ENCODE data around the gene ZNF526.

Gene ZNF526, protein sequence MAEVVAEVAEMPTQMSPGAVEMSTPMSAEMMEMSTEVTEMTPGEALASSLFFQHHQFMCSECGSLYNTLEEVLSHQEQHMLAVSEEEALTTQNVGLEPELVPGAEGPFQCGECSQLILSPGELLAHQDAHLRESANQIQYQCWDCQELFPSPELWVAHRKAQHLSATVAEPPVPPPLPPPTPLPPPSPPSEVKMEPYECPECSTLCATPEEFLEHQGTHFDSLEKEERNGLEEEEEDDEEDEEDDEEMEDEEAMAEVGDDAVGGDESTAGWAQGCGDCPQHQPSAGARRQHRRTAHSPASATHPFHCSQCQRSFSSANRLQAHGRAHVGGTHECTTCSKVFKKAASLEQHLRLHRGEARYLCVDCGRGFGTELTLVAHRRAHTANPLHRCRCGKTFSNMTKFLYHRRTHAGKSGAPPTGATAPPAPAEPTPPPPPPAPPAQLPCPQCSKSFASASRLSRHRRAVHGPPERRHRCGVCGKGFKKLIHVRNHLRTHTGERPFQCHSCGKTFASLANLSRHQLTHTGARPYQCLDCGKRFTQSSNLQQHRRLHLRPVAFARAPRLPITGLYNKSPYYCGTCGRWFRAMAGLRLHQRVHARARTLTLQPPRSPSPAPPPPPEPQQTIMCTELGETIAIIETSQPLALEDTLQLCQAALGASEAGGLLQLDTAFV

DNA sequence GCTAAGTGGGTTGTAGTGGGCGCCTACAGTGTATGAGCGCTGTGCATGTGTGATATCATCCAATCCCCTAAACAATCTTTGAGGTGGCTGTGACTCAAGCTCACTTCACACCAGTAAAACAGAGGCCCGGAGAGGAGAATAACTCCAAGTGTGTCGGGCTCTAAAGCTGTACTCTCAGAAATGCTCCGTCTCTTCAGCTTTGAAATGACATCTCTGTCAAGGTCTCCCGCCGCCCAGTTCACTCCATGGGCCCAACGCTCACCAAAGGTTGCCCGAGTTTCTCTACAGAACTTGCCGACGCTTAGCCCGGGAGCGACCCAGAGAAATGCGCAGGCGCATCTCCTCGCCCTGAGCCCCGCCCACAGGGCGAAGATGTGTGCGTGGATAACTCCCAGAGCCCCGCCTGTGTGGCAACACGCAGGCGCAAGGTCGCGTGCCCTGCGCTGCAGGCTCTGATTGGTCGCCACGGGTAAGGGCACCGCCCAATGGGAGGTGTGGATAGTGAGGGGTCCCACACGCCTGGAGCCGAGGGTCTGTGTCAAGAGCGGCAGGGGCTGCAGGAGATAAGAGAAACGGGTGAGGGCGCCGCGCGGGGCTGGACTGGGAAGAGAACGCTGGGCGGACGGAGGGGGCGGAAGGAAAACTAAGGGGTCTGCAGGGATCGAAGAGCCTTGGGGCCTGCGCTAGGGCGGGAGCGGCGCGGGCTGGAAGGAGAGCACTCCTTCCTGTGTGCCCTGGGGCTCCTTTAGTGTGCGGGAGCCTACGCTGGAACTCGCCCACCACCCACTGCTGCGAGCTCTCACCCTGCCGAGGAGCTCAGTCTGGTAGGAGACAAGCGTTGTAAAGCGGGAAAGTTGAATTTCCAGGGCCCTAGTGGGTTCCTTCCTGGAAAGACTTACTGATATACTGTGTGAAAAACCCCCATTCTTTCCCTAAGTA, at the start of gene ZNF526:
Gene ZNF526 (plus strand): TSS at position 501 of the 939 bp plus-strand sequence. CDS start 4,092 bp downstream, outside the sequence.
- ATAC-seq: peak; percentile 93
- no peak for TF ChIP-seq OSR1 (CRISPR knock-in tag; IDR thresholded peaks at IDR 0.05)
- TF ChIP-seq CSDC2 (CRISPR knock-in tag; IDR thresholded peaks at IDR 0.05): no peak
- no peak for TF ChIP-seq ZFP3 (CRISPR knock-in tag; IDR thresholded peaks at IDR 0.05)
- no peak for TF ChIP-seq SNAI2 (CRISPR knock-in tag; IDR thresholded peaks at IDR 0.05)
- TF ChIP-seq, protein P1, sequence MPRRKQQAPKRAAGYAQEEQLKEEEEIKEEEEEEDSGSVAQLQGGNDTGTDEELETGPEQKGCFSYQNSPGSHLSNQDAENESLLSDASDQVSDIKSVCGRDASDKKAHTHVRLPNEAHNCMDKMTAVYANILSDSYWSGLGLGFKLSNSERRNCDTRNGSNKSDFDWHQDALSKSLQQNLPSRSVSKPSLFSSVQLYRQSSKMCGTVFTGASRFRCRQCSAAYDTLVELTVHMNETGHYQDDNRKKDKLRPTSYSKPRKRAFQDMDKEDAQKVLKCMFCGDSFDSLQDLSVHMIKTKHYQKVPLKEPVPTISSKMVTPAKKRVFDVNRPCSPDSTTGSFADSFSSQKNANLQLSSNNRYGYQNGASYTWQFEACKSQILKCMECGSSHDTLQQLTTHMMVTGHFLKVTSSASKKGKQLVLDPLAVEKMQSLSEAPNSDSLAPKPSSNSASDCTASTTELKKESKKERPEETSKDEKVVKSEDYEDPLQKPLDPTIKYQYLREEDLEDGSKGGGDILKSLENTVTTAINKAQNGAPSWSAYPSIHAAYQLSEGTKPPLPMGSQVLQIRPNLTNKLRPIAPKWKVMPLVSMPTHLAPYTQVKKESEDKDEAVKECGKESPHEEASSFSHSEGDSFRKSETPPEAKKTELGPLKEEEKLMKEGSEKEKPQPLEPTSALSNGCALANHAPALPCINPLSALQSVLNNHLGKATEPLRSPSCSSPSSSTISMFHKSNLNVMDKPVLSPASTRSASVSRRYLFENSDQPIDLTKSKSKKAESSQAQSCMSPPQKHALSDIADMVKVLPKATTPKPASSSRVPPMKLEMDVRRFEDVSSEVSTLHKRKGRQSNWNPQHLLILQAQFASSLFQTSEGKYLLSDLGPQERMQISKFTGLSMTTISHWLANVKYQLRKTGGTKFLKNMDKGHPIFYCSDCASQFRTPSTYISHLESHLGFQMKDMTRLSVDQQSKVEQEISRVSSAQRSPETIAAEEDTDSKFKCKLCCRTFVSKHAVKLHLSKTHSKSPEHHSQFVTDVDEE (CRISPR knock-in tag; IDR thresholded peaks at IDR 0.05): no peak
- TF ChIP-seq ZC3H10 (CRISPR knock-in tag; IDR thresholded peaks at IDR 0.05): no peak
- TF ChIP-seq, protein P2, sequence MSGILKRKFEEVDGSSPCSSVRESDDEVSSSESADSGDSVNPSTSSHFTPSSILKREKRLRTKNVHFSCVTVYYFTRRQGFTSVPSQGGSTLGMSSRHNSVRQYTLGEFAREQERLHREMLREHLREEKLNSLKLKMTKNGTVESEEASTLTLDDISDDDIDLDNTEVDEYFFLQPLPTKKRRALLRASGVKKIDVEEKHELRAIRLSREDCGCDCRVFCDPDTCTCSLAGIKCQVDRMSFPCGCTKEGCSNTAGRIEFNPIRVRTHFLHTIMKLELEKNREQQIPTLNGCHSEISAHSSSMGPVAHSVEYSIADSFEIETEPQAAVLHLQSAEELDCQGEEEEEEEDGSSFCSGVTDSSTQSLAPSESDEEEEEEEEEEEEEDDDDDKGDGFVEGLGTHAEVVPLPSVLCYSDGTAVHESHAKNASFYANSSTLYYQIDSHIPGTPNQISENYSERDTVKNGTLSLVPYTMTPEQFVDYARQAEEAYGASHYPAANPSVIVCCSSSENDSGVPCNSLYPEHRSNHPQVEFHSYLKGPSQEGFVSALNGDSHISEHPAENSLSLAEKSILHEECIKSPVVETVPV (CRISPR knock-in tag; IDR thresholded peaks at IDR 0.05): no peak
- TF ChIP-seq GLIS3 (CRISPR knock-in tag; IDR thresholded peaks at IDR 0.05): no peak
- no peak for TF ChIP-seq TOX (CRISPR knock-in tag; IDR thresholded peaks at IDR 0.05; ENCODE audit: borderline replicate concordance)
- no peak for TF ChIP-seq BACH2 (CRISPR knock-in tag; IDR thresholded peaks at IDR 0.05; ENCODE audit: borderline replicate concordance)
- TF ChIP-seq RARB (CRISPR knock-in tag; IDR thresholded peaks at IDR 0.05): no peak

DNA sequence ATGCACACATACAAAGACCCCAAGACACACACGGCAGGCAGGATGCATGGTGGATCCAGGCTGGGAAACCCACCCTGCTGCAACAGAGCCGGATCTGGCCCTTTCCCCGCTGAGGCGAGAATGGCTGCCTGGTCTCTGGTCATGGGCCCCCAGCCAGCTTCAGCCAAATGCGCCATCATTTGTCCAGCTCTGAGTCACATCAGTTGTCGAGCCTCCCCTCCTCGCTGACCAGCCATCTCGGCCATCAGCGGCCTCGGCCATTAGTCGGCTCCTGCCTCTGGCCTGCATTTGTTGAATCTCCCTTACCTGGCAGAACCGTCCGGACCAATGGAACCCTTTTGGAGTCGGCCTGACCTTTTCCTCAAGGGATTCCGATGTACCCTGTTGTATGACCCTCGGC, 49.4 kb upstream of the ZNF526 start:
- ATAC-seq: no peak

More for the DNA sequence above, 49.4 kb upstream of the ZNF526 start:
- no peak for TF ChIP-seq OSR1 (CRISPR knock-in tag; IDR thresholded peaks at IDR 0.05)
- TF ChIP-seq, protein P2 (CRISPR knock-in tag; IDR thresholded peaks at IDR 0.05): no peak
- no peak for TF ChIP-seq RARB (CRISPR knock-in tag; IDR thresholded peaks at IDR 0.05)
- no peak for TF ChIP-seq BACH2 (CRISPR knock-in tag; IDR thresholded peaks at IDR 0.05; ENCODE audit: borderline replicate concordance)
- TF ChIP-seq, protein P3, sequence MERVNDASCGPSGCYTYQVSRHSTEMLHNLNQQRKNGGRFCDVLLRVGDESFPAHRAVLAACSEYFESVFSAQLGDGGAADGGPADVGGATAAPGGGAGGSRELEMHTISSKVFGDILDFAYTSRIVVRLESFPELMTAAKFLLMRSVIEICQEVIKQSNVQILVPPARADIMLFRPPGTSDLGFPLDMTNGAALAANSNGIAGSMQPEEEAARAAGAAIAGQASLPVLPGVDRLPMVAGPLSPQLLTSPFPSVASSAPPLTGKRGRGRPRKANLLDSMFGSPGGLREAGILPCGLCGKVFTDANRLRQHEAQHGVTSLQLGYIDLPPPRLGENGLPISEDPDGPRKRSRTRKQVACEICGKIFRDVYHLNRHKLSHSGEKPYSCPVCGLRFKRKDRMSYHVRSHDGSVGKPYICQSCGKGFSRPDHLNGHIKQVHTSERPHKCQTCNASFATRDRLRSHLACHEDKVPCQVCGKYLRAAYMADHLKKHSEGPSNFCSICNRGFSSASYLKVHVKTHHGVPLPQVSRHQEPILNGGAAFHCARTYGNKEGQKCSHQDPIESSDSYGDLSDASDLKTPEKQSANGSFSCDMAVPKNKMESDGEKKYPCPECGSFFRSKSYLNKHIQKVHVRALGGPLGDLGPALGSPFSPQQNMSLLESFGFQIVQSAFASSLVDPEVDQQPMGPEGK (CRISPR knock-in tag; IDR thresholded peaks at IDR 0.05; ENCODE audit: borderline replicate concordance): no peak
- TF ChIP-seq, protein P4, sequence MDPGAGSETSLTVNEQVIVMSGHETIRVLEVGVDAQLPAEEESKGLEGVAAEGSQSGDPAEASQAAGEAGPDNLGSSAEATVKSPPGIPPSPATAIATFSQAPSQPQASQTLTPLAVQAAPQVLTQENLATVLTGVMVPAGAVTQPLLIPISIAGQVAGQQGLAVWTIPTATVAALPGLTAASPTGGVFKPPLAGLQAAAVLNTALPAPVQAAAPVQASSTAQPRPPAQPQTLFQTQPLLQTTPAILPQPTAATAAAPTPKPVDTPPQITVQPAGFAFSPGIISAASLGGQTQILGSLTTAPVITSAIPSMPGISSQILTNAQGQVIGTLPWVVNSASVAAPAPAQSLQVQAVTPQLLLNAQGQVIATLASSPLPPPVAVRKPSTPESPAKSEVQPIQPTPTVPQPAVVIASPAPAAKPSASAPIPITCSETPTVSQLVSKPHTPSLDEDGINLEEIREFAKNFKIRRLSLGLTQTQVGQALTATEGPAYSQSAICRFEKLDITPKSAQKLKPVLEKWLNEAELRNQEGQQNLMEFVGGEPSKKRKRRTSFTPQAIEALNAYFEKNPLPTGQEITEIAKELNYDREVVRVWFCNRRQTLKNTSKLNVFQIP (CRISPR knock-in tag; IDR thresholded peaks at IDR 0.05; ENCODE audit: borderline replicate concordance, low read depth): no peak
- TF ChIP-seq, protein P1 (CRISPR knock-in tag; IDR thresholded peaks at IDR 0.05): no peak
- TF ChIP-seq TOX (CRISPR knock-in tag; IDR thresholded peaks at IDR 0.05; ENCODE audit: borderline replicate concordance): no peak
- no peak for TF ChIP-seq ESRRG (CRISPR knock-in tag; IDR thresholded peaks at IDR 0.05)
- no peak for TF ChIP-seq PPARA (CRISPR knock-in tag; IDR thresholded peaks at IDR 0.05; ENCODE audit: borderline replicate concordance)
- no peak for TF ChIP-seq GLIS3 (CRISPR knock-in tag; IDR thresholded peaks at IDR 0.05)
- no peak for TF ChIP-seq ZNF70 (CRISPR knock-in tag; IDR thresholded peaks at IDR 0.05)
- TF ChIP-seq TCF4 (CRISPR knock-in tag; IDR thresholded peaks at IDR 0.05; ENCODE audit: borderline replicate concordance): no peak
- TF ChIP-seq CSDC2 (CRISPR knock-in tag; IDR thresholded peaks at IDR 0.05): no peak
- TF ChIP-seq, protein P5, sequence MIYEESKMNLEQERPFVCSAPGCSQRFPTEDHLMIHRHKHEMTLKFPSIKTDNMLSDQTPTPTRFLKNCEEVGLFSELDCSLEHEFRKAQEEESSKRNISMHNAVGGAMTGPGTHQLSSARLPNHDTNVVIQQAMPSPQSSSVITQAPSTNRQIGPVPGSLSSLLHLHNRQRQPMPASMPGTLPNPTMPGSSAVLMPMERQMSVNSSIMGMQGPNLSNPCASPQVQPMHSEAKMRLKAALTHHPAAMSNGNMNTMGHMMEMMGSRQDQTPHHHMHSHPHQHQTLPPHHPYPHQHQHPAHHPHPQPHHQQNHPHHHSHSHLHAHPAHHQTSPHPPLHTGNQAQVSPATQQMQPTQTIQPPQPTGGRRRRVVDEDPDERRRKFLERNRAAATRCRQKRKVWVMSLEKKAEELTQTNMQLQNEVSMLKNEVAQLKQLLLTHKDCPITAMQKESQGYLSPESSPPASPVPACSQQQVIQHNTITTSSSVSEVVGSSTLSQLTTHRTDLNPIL (CRISPR knock-in tag; IDR thresholded peaks at IDR 0.05; ENCODE audit: low read depth): no peak
- TF ChIP-seq ARNTL (CRISPR knock-in tag; IDR thresholded peaks at IDR 0.05; ENCODE audit: borderline replicate concordance, low read depth): no peak
- no peak for TF ChIP-seq SNAI2 (CRISPR knock-in tag; IDR thresholded peaks at IDR 0.05)
- TF ChIP-seq ZNF565 (CRISPR knock-in tag; conservative IDR thresholded peaks at IDR 0.05; ENCODE audit: low read depth): no peak
- no peak for TF ChIP-seq ZFP30 (CRISPR knock-in tag; IDR thresholded peaks at IDR 0.05)
- TF ChIP-seq ZFP3 (CRISPR knock-in tag; IDR thresholded peaks at IDR 0.05): no peak

Measured in SK-N-SH treated with all-trans-retinoic acid at 6 μM for 48 hours (cell line).